KOPT-K1 (cell line): ENCODE results near the gene SEMG2.

Source experiments
- H3K27ac ChIP-seq: fragments of 200-600 bp; sonication (generic); 2 replicates; pipeline ENCODE4 v1.5.1; 2016; ENCODE audit warnings: antibody characterized with exemption, mild to moderate bottlenecking, low read depth, low read length; ENCODE audit not compliant: poor library complexity, severe bottlenecking
- H3K36me3 ChIP-seq: fragments of 200-600 bp; sonication (generic); 2 replicates; pipeline ENCODE4 v1.5.1; 2017; ENCODE audit warnings: antibody characterized with exemption, mild to moderate bottlenecking, low read length, moderate library complexity; ENCODE audit not compliant: insufficient read depth
- H3K9me3 ChIP-seq: fragments of 200-600 bp; sonication (generic); 2 replicates; pipeline ENCODE4 v1.5.1; 2017; ENCODE audit warnings: antibody characterized with exemption, low read length, mild to moderate bottlenecking; ENCODE audit not compliant: insufficient read depth, poor library complexity, severe bottlenecking

SEMG2 gene

DNA sequence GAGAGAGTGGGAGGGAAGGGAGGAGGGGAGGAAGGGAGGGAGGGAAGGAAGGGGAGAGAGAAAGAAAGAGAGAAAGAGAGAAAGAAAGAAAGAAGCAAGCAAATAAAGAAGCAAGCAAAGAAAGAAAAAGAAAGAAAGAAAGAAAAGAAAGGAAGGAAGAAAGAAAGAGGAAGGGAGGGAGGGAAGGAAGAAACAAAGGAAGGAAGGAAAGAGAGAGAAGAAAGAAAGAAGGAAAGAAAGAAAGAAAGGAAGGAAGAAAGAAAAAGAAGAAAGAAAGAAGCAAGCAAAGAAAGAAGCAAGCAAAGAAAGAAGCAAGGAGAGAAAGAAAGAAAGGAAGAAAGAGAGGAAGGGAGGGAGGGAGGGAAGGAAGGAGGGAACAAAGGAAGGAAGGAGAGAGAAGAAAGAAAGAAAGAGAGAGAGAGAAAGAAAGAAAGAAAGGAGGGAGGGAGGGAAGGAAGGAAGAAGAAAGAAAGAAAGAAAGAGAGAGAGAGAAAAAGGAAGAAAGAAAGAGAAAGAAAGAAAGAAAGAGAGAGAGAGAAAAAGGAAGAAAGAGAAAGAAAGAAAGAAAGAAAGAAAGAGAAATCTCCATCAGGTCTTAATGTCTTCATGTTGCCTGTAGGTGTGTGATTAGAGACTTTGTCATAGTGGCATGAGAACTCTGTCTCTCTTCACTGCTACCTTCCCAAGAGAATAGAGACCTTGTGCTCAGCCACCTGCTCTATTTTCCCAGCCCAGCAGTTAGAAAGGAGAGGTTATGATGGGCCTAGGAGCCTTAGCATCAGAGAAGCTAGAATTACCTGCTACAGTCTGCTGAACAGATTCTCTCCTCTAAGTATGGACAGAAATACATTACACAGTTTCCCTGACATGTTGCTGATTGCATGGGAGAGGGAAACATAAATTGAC is 9.4 kb upstream of the SEMG2 start:
- Histone ChIP-seq H3K9me3 (no peaks in the 10 kb centered on the region), H3K27ac (no peak overlapping the region), H3K36me3 (no peaks in the 10 kb centered on the region)

GRCh38 chr20:45212836-45213235 is 8.3 kb upstream of the SEMG2 start:
- Histone ChIP-seq H3K9me3 (no peaks in the 10 kb centered on the region), H3K27ac (no peak overlapping the region), H3K36me3 (no peaks in the 10 kb centered on the region)

- no peaks in the 10 kb centered on the region for H3K36me3 ChIP-seq
- H3K27ac ChIP-seq = no peak overlapping the region
- no peaks in the 10 kb centered on the region for H3K9me3 ChIP-seq
Observed at GRCh38 chr20:45218124-45218523, 3.0 kb upstream of the SEMG2 start.

DNA sequence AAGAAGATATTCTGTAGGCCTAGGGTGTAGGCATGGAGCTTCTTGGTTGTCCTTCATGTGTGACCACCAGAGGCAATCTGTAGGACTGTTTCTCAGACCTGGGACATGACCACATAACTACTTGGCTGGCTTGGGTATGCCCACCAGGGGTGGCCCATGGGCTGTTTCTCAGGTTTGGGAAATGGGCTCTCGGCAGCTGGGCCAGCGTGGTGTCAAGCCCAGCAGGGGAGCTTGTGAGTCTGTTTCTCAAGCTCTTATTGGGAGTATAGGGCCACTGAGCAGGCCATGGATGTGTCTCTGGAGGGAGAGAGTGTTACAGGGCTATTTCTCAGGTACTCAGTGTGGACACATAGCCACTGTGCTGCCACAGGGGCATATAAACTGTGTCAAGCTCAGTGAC is 2.5 kb upstream of the SEMG2 start:
- Histone ChIP-seq H3K9me3 (no peaks in the 10 kb centered on the region), H3K36me3 (no peaks in the 10 kb centered on the region), H3K27ac (no peak overlapping the region)

GRCh38 chr20:45223136-45223535 is 2.0 kb downstream of the SEMG2 start:
- H3K9me3 ChIP-seq = no peaks in the 10 kb centered on the region
- H3K36me3 ChIP-seq = no peaks in the 10 kb centered on the region
- no peak overlapping the region for H3K27ac ChIP-seq

DNA sequence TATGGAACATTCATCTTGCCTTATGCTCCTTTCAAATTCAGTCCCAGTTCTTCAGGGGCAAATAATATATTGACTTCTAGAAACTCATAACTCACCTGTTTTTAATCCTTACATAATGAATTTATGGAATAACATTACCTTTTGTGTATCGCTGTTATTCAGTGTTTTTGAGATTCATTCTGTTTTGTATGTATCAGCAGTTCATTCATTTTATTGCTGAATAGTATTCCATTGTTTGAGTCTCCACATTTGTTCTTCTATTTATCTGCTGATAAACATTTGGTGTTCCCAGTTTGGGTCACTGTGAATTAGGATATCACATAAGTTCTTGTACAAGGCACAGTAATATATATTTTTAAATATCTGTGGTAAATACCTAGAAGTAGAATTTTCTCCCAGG is 5.1 kb downstream of the SEMG2 start:
- Histone ChIP-seq H3K9me3 (no peaks in the 10 kb centered on the region), H3K36me3 (no peaks in the 10 kb centered on the region), H3K27ac (no peak overlapping the region)

DNA sequence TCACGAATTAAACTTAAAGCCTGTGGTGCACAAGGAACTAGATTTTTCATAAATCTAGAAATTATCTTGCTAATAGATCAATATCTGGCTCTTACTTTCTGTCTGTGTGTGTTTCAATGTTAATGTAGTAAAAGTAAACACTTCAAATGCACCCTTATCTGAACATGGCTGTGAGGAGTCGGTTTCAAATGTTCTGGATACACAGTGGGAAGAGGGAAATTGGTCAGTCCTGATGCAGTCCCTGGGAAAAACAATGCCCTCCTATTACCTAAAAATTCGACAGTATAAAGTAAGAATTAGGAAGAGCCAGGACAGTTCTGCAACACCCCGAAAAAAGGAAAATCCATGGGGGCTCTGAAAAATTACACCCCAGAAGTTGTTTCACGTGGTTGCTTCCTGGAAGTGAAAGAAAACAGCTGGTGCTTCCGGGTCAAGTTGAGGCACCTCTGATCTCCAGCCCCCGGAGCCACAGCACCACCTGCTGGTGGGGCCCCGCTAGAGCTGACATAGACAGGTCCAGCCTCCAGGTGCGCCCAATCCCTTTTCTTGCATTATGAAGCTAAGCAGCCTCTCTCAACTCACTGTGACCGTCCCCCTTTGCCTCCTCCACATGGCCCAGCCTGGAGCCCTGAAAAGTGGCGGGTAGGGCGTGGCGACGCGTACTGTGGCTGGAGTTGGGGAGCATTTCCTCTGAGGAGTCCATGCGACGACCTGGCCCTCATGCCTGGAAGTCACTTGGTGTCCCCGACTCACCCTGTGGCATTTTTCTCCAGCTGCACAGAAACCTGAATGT is 8.3 kb downstream of the SEMG2 start:
- Histone ChIP-seq H3K27ac (no peak overlapping the region), H3K36me3 (no peaks in the 10 kb centered on the region)

GRCh38 chr20:45230631-45231030 is 9.5 kb downstream of the SEMG2 start:
- Histone ChIP-seq H3K36me3 (no peaks in the 10 kb centered on the region), H3K27ac (no peak overlapping the region), H3K9me3 (peaks cover 5% of the 10 kb centered on the region)

More for the DNA sequence above, 8.3 kb downstream of the SEMG2 start:
- no peaks in the 10 kb centered on the region for H3K9me3 ChIP-seq

DNA sequence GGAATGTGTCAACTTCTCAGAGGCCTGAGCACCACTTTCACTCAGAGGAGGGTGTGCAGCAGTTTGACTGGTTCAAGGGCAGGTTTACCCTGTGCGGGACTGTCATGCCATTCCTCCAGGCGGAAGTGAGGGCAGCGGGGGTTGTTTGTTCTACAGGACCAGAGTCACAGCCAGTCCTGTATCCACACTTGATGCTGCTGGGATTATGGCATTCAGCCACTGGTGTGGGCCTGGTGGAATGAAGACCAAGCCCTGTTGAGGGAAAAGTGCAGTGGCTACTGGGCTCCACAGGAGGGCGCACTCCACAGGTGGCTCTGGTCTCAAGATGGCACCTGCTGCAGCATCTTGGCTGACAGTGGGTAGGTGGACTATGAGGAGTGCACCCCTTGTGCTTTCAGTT is 14.8 kb downstream of the SEMG2 start:
- Histone ChIP-seq H3K9me3 (peaks cover 6% of the 10 kb centered on the region), H3K27ac (no peak overlapping the region)

GRCh38 chr20:45238139-45238538 is 17.0 kb downstream of the SEMG2 start:
- Histone ChIP-seq H3K9me3 (peaks cover 6% of the 10 kb centered on the region), H3K27ac (no peak overlapping the region), H3K36me3 (no peaks in the 10 kb centered on the region)

More for the DNA sequence above, 14.8 kb downstream of the SEMG2 start:
- H3K36me3 ChIP-seq = no peaks in the 10 kb centered on the region

DNA sequence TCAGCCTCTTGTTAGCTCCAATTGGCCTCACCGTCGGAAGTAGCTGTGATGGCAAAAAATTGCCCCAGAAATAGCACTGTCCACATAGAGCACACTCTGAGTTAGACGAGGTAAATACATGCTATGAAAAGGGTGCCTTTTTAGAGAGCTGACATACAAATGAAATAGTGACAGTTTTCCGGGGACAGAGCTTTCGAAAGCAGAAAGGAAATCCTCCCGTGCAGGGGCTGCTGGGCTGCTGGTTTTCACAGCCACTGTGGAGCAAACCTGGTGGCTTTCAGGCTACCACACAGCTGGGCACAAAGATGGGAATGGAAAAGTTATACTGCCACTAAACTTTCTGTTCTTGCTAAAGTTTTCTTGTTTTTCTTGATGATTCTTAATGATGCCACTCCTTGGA is 24.9 kb downstream of the SEMG2 start:
- Histone ChIP-seq H3K36me3 (no peaks in the 10 kb centered on the region), H3K9me3 (no peaks in the 10 kb centered on the region), H3K27ac (no peak overlapping the region)

GRCh38 chr20:45247865-45248264 is 26.7 kb downstream of the SEMG2 start:
- Histone ChIP-seq H3K36me3 (no peaks in the 10 kb centered on the region), H3K9me3 (no peaks in the 10 kb centered on the region), H3K27ac (no peak overlapping the region)

- Histone ChIP-seq H3K9me3 (no peaks in the 10 kb centered on the region), H3K27ac (no peak overlapping the region), H3K36me3 (no peaks in the 10 kb centered on the region)
Observed at GRCh38 chr20:45248609-45249008, 27.4 kb downstream of the SEMG2 start.

DNA sequence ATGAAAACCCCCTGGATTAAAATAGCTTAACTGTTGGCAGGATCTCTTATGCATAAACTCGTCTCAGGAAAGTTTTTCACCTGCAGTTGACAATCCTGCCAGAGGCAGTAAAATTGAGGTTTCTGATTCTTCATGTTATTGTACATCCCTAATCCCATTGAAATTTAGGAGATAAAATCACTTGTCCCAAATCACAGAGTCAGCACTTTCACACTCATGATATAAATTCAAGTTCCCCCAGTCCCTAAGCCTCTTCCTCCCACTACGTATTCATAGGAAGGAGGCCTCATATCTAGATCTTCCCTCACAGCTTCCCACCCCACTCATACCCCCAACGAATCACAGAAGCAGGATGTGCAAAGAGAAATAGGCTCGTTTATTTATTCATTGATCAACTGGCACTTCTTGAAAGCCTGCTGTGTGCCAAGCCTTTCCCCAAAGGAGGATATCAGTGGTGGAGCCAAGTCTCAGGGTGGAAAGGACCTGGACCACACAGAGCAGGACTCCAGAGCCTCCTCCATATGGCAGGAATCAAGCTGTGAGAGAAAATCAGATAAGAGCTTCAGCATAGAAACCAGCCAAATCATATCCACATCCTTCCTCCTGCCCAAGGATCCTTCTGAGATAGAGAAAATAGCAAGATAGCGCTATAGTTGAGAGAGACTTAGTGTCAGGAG is 30.8 kb downstream of the SEMG2 start:
- no peaks in the 10 kb centered on the region for H3K9me3 ChIP-seq
- H3K27ac ChIP-seq = no peak overlapping the region
- H3K36me3 ChIP-seq = no peaks in the 10 kb centered on the region

- Histone ChIP-seq H3K9me3 (no peaks in the 10 kb centered on the region), H3K36me3 (no peaks in the 10 kb centered on the region), H3K27ac (no peak overlapping the region)
Observed at GRCh38 chr20:45253261-45253660, 32.1 kb downstream of the SEMG2 start.
